Gastroesophageal sphincter (tissue), 3 donors: ENCODE data around the gene MT1M.

ENCODE experiments used
- CTCF ChIP-seq, 4 experiments: fragments of 200-600 bp in 2 of 4; fragments of 450-650 bp in 2 of 4; sonication (generic) in 1 of 4; IDR thresholded peaks; one replicate each; pipeline ENCODE4 v1.5.1; 2017 to 2019; ENCODE audit warnings: antibody characterized with exemption in 4 of 4, mild to moderate bottlenecking in 2 of 4, moderate library complexity in 2 of 4
- EP300 ChIP-seq: sonication (generic); formaldehyde crosslinking; IDR thresholded peaks from one replicate; pipeline ENCODE4 v1.6.1; 2017; ENCODE audit warnings: antibody characterized with exemption, mild to moderate bottlenecking
- POLR2A ChIP-seq, 2 donors: fragments of 450-650 bp; IDR thresholded peaks; one replicate each; pipeline ENCODE4 v1.6.1; 2017; ENCODE audit warnings: antibody characterized with exemption in 2 of 2, mild to moderate bottlenecking in 2 of 2, moderate library complexity in 1 of 2

DNA sequence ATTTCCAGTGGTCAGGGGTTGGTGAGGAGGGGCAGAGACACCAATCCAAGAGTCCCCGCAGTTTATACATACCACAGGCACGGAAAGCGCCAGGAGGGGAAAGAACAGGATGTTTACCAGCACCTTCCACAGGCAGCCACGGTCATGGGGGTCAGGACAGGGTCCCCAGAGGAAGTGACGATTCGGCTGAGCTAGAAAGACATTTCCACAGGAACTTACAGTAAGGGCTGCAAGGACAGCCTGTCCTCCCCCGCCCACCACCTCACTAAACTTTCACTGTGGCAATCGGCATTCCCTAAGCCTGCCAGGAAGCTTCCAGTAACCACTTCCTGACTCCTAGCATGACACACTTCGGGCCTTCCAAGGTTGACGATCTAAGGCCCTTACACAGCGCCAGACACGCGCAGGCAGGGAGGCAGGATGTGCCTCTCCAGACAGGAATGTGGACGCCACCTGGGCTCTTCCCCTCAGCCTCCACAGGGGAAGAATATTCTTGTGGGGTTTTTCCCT is 25.3 kb upstream of the MT1M start:
- no peak for TF ChIP-seq POLR2A (IDR thresholded peaks at IDR 0.05)
- peak; percentile 72 for TF ChIP-seq EP300
- no peak for TF ChIP-seq CTCF (IDR thresholded peaks at IDR 0.05)
